AG09309 (cell line): ENCODE data around the gene RAB7A.
"Not testable (repeated sequence)": the region's sequence is repeated elsewhere in the genome, so short reads cannot be mapped to it uniquely, and the experiment has no call there.

ENCODE experiments used
- DNase-seq: peaks from one replicate; pipeline ENCODE4 v3.0.0-alpha.2; 2010; ENCODE audit warnings: low read depth
- H3K4me3 ChIP-seq: 2 replicates; pipeline ENCODE4 v1.5.1; 2011; ENCODE audit warnings: mild to moderate bottlenecking, low read depth, low read length, moderate library complexity; ENCODE audit not compliant: control insufficient read depth
- CTCF ChIP-seq: IDR thresholded peaks from 2 replicates; pipeline ENCODE4 v1.5.1; 2011; ENCODE audit warnings: mild to moderate bottlenecking, low read depth, low read length, inconsistent platforms; ENCODE audit not compliant: insufficient read depth, control insufficient read depth; ENCODE audit errors: missing control alignments

The RAB7A gene

GRCh38 chr3:128710816-128711433, 15.1 kb upstream of the RAB7A start:
- no peak overlapping the region for H3K4me3 ChIP-seq
- TF ChIP-seq CTCF, result no peak

GRCh38 chr3:128712848-128713247, 13.1 kb upstream of the RAB7A start:
- no peak for DNase-seq
- no peak for TF ChIP-seq CTCF
- H3K4me3 ChIP-seq, result no peak overlapping the region

More at GRCh38 chr3:128710816-128711433, 15.1 kb upstream of the RAB7A start:
- no peak for DNase-seq

GRCh38 chr3:128714887-128715491, 11.0 kb upstream of the RAB7A start:
- H3K4me3 ChIP-seq, result no peak overlapping the region
- no peak for TF ChIP-seq CTCF
- no peak for DNase-seq

GRCh38 chr3:128718892-128719291, 7.1 kb upstream of the RAB7A start:
- DNase-seq, result not testable (repeated sequence)

GRCh38 chr3:128720891-128721290, 5.1 kb upstream of the RAB7A start:
- no peak overlapping the region for H3K4me3 ChIP-seq
- DNase-seq, result no peak
- TF ChIP-seq CTCF, result no peak

More at GRCh38 chr3:128718892-128719291, 7.1 kb upstream of the RAB7A start:
- not testable (repeated sequence) for H3K4me3 ChIP-seq

- DNase-seq, result no peak
- TF ChIP-seq CTCF, result no peak
- H3K4me3 ChIP-seq, result no peak overlapping the region
Measured at GRCh38 chr3:128723477-128723876, 2.5 kb upstream of the RAB7A start.

GRCh38 chr3:128725547-128726022, 398 bp upstream of the RAB7A start:
- DNase-seq, result no peak
- no peak for TF ChIP-seq CTCF
- H3K4me3 ChIP-seq, result no peak overlapping the region
